GM18526 (cell line): ENCODE results near the gene USP17L10.
"Not testable (repeated sequence)": the region's sequence is repeated elsewhere in the genome, so short reads cannot be mapped to it uniquely, and the experiment has no call there.

Experiments used
- POLR2A ChIP-seq: IDR thresholded peaks from 3 replicates; pipeline ENCODE4 v1.6.1; 2011; ENCODE audit not compliant: insufficient read length; ENCODE audit errors: extremely low read depth

USP17L10 gene

GRCh38 chr4:9210357-9210756, at the start of gene USP17L10:
Gene USP17L10 (plus strand): TSS chr4:9210657. CDS start chr4:9210657, 0 bp downstream.
- TF ChIP-seq POLR2A, result not testable (repeated sequence)

- TF ChIP-seq POLR2A, result not testable (repeated sequence)
Observed at GRCh38 chr4:9169791-9170459, 40.5 kb upstream of the USP17L10 start, which contains the start of gene FAM90A26. Gene FAM90A26 (plus strand): TSS chr4:9170409. CDS start chr4:9173173, 2,764 bp downstream.

GRCh38 chr4:9215105-9215504, 4.6 kb downstream of the USP17L10 start, which contains the start of gene USP17L11:
Gene USP17L11 (plus strand): TSS chr4:9215405. CDS start chr4:9215405, 0 bp downstream.
- not testable (repeated sequence) for TF ChIP-seq POLR2A

- not testable (repeated sequence) for TF ChIP-seq POLR2A
Observed at GRCh38 chr4:9219852-9220251, 9.4 kb downstream of the USP17L10 start, which contains the start of gene USP17L12. Gene USP17L12 (plus strand): TSS chr4:9220152. CDS start chr4:9220152, 0 bp downstream.

GRCh38 chr4:9224596-9224995, 14.1 kb downstream of the USP17L10 start, which contains the start of gene USP17L13:
Gene USP17L13 (plus strand): TSS chr4:9224896. CDS start chr4:9224896, 0 bp downstream.
- TF ChIP-seq POLR2A, result not testable (repeated sequence)

GRCh38 chr4:9234085-9234484, 23.6 kb downstream of the USP17L10 start, which contains the start of gene USP17L15:
Gene USP17L15 (plus strand): TSS chr4:9234385. CDS start chr4:9234385, 0 bp downstream.
- TF ChIP-seq POLR2A, result not testable (repeated sequence)

GRCh38 chr4:9243579-9243978, 33.1 kb downstream of the USP17L10 start, which contains the start of gene USP17L17:
Gene USP17L17 (plus strand): TSS chr4:9243879. CDS start chr4:9243879, 0 bp downstream.
- TF ChIP-seq POLR2A, result not testable (repeated sequence)

GRCh38 chr4:9247953-9248680, 37.7 kb downstream of the USP17L10 start, which contains the start of gene USP17L18:
Gene USP17L18 (plus strand): TSS chr4:9248630. CDS start chr4:9248630, 0 bp downstream.
- TF ChIP-seq POLR2A, result not testable (repeated sequence)

- not testable (repeated sequence) for TF ChIP-seq POLR2A
Observed at GRCh38 chr4:9253078-9253477, 42.6 kb downstream of the USP17L10 start, which contains the start of gene USP17L19. Gene USP17L19 (plus strand): TSS chr4:9253378. CDS start chr4:9253378, 0 bp downstream.

GRCh38 chr4:9257824-9258223, 47.4 kb downstream of the USP17L10 start, which contains the start of gene USP17L20:
Gene USP17L20 (plus strand): TSS chr4:9258124. CDS start chr4:9258124, 0 bp downstream.
- not testable (repeated sequence) for TF ChIP-seq POLR2A
